Effector CD4-positive, alpha-beta T cell (primary cell): ENCODE measurements around the gene HTR4.

ENCODE experiments used
- DNase-seq: peaks from one replicate; pipeline ENCODE4 v3.0.0-alpha.2; 2020

Gene HTR4

GRCh38 chr5:148606296-148606695 lies 48.0 kb downstream of the HTR4 start:
- DNase-seq: no peak

DNA sequence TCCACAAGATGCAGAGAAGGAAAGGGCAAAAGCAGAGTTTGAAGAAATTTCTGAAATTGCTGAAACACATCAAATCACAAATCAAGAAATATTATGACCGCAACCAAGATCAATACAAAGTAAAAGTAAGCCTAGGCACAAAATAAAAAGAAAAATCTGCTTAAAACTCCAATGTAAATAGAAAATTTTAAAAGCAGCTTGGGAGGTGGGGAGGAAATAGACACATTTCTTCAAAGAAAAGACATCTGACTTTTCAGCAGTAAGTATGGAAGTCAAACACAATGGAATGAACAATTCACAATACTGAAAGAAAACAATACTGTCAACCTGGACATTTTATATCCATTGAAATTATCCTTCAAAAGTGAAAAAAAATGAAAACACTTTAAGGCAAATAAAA lies 55.1 kb downstream of the HTR4 start:
- no peak for DNase-seq

DNA sequence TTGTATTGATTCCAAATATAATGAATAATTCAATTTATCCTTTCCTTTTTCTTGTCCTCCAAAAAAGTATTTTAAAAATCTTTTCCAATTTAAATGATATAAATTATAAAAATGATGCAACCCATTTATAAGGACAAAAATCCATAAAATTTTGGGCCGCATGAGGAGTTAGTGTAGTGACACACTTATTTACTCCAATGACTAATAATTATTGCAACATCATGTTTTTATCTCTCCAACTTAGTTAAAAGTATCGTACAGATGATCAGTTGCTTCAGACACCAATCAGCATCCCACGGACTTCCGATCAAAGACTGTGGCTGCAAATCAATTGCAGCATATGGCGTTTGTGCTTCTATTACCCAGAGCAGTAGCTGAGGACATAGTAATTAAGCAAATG lies 58.6 kb downstream of the HTR4 start:
- DNase-seq: no peak

DNA sequence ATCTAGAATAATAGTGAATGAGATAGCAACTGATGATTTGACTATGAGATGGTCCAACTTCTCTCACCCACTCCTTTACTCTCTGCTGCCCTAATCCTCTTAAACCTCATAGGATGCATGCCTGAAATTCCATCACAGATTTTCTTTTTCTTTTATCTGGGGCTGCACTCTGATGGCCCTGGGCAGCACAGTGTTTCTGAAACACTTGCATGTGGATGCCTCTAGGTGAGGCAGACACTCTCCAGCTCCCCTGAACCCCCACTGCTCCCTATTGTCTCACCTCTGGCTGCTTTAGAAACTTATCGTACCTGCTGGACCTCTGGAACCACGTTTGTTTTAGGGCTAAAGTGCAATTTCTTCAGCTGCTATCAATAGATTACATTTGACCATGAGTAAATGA lies 67.5 kb downstream of the HTR4 start:
- DNase-seq: no peak

DNA sequence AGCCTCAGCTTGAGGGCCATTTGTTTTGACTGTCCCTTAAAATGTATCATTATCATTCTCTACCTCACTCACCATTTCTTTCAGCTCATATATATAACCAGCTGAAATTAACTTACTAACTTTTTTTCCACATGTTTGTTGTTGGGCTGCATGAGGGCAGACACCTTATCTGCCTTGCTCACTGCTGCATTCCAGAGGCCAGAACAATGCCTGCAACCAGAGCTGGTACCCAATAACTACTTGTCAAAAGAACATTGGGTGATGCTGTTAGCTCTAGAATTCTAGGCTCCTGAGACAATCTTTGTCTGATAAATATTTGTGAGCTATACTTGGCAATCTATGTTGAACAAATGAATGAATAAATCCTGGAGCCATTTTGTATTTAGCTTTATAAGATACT lies 68.3 kb downstream of the HTR4 start:
- DNase-seq: no peak

- DNase-seq: no peak
Measured at GRCh38 chr5:148584103-148584502, 70.2 kb downstream of the HTR4 start.

DNA sequence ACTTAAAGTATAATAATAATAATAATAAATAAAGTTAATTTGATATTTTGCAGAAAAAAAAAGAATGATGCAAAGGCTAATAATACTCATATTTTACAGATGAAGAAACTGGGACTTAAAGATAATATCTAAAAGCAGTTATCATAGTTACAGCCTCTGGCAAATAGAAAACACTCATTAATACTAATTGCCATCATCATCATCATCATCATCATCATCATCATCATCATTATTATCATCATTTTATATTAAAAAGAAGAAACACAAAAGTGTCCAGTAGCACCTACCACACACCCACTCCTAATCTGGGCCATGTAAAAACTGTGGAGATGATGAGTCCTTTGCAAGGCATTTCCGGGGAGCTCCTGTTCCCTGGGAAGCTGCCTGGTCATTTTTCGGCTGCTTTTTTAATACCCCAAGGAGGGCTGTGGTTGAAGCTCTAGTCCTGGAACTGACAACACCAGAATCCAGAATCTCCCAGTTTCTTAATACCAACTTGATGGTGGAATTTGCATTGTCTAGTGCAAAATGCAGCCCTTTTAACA lies 70.8 kb downstream of the HTR4 start:
- DNase-seq: no peak

DNA sequence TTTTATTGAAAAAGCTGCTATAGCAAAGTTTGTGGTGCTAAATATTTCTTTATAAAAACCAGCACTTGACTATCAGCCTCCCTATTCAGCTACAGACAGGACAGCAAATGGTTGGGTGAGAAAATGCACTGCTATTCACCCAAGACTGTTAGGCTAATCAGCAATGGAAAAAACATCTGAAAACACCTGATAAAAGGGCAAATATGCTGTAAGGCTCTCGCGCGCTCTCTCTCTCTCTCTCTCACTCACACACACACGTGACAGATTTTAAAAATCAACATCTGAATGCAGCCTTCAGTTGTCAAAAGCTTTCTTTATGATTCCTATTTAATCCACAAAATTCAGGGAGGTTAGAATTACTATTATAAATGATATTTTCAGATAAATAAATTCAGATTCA lies 80.2 kb downstream of the HTR4 start:
- DNase-seq: no peak

DNA sequence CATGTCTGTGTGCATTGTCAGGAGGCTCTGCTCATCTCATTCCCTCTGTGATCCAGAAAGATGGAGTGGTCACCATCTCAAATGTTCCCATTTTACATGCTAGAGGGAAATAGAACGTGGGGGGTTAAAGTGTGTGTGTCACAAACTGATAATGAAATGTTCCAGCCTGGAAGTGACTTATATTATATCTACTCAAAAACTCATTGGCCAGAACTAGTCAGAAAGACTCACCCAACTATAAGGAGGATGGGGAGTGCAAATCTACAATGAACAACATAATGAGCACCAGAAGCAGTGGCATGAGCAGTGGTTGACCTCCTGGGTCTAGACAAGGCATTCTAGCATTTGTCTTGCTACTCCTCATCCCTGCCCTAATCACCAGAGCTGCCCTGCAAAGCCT lies 81.0 kb downstream of the HTR4 start:
- DNase-seq: no peak

DNA sequence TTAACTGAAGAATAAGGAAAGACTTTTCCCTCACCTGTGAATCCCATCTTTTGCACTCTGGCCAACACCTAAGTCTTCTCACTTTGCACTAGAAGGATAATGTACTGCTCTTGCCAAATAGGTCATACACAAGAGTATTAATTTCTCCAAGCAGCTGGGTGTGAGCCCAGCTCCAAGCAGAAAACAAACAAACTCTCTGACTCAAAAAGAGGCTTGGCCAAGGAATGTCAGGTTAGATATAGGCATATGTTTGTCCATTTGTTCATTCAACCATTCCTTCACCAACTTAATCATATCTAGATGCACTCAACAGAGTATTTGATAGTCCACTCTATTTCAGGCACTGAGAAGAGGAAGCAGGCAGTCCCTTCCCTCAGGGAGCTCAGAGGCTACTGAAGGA lies 84.4 kb downstream of the HTR4 start:
- no peak for DNase-seq

- DNase-seq: no peak
Measured at GRCh38 chr5:148565148-148565547, 89.2 kb downstream of the HTR4 start.

GRCh38 chr5:148563021-148563420 lies 91.3 kb downstream of the HTR4 start:
- no peak for DNase-seq

GRCh38 chr5:148561801-148562311 lies 92.5 kb downstream of the HTR4 start:
- no peak for DNase-seq

GRCh38 chr5:148559461-148559860 lies 94.9 kb downstream of the HTR4 start:
- DNase-seq: no peak

GRCh38 chr5:148558892-148559291 lies 95.4 kb downstream of the HTR4 start:
- no peak for DNase-seq

- no peak for DNase-seq
Measured at GRCh38 chr5:148556835-148557234, 97.5 kb downstream of the HTR4 start.

DNA sequence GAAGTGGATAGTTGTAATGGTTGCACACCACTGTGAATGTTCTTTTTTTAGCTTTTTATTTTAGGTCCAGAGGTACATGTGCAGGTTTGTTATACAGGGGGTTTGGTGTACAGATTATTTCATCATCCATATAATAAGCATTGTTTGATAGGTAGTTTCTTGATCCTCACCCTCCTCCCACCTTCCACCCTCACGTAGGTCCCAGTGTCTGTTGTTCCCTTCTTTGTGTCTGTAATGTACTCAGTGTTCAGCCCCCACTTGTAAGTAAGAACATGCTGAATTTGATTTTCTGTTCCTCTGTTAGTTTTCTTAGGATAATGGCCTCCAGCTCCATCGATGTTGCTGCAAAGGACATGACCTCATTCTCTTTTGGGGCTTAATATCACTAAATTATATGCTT lies 99.7 kb downstream of the HTR4 start:
- DNase-seq: no peak

GRCh38 chr5:148543727-148544126 lies 110.6 kb downstream of the HTR4 start:
- no peak for DNase-seq

GRCh38 chr5:148542812-148543211 lies 111.5 kb downstream of the HTR4 start:
- DNase-seq: no peak

DNA sequence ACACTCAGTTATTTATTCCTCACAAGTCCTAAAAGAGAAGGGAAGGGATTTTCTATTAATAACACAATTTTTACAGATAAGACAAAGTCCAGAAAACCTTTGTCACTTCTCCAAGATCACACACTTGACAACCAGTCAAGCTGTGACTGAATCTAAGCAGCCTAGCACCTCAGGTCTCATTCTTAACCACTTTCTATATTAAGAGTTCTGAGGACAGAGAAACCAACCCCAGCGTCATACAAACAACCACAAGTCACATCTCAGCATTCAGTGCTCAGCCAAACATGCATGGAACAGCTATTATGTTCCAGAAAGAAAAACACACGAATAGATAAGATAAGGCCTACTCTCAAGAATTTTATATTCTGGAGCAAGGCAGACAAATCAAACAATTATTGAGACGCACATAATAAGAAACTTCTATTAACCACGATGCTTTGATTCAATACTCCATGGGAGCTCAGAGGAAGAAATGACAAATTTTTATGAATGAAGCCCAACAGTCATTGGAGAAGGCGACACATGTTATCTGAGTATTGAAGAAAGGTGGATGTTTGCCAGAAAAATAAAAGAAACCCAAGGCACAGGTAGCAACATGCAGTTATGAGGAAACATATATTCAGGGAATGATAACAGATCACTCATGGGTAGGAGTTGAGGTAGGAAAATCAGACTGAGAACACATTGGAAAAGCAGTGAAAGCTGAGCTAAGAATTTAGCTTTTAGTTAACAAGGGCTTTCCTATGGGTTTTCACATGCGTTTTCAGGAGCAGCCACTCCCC lies 113.1 kb downstream of the HTR4 start:
- no peak for DNase-seq

DNA sequence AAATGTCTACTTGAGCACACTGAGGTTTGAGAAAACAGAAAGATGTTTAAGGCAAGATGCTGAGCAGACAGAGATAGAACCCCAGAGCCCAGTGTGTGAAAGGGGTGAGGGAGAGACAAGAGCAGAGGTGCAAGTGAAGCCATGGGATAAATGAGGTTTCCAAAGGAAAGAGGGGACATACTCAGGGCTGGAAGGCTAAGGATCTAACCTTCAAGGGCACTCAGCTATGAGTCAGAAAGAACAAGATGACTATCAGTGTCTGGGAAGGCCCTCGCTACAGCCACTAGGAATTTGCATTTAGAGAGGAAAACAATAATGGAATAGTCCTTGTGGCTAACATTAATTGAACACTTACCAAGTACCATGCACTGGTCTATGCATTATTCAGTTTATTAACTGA lies 113.7 kb downstream of the HTR4 start:
- DNase-seq: no peak

DNA sequence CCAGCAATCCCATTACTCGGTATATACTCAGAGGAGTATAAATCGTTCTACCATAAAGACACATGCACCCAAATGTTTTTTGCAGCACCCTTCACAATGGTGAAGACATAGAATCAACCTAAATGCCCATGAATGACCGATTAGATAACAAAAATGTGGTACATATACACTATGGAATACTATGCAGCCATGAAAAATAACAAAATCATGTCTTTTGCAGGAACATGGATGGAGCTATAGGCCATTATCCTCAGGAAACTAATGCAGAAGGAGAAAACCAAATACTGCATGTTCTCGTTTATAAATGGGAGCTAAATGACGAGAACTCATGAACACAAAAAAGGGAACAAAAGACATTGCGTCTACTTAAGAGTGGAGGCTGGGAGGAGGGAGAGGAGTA lies 114.5 kb downstream of the HTR4 start:
- DNase-seq: no peak

- DNase-seq: no peak
Measured at GRCh38 chr5:148535190-148535589, 119.1 kb downstream of the HTR4 start.

- DNase-seq: no peak
Measured at GRCh38 chr5:148532969-148533670, 121.2 kb downstream of the HTR4 start.
